ENCODE data around the gene LPAR6. TPM values are rescaled to one million over a fixed set of nuclear protein-coding genes. Genes with fewer than 3 reads are reported as not detected.

Gene LPAR6
- total RNA-seq, 3 donors from 2014 or later: 23.7 to 44.2 (median 40.5) TPM

DNA sequence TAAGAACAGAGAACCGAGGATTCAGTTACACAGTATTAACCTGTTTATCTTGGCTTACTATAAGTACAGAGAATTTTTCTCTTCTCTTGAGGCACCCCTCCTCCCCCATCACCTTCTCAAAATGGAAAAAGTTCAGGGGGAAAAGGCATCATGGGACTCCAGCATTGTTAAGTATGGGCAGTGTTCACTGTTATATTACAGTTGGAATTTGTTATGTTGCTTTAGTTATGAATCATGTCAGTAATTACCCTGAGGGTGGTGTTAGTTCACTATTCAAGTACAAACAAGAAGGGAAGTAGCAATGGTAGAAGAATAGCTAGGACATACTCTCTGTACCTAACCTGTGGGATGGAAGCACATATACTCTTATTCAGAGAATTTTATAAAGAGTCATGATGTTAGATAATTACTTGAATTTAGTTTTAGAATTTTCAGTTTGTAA, 12.0 kb downstream of the LPAR6 start:
- TF ChIP-seq POLR2AphosphoS5 (IDR thresholded peaks at IDR 0.05): no peak
- no peak for TF ChIP-seq CTCF (IDR thresholded peaks at IDR 0.05)
- no peak for TF ChIP-seq POLR2A (IDR thresholded peaks at IDR 0.05)
- Histone ChIP-seq H3K4me1 (peaks cover 0 to 14% of the 10 kb centered on the region in 2 donors), H3K36me3 (no peaks in the 10 kb centered on the region), H3K27me3 (no peaks in the 10 kb centered on the region), H3K27ac (peak overlapping the region; percentile 81 to 82), H3K4me3 (peak overlapping the region in 1 of 3 donors; percentile 33), H3K9me3 (no peaks in the 10 kb centered on the region)
- DNase-seq (ENCODE audit: low spot score in 2 of 2): no peak
- intact Hi-C loops (cut with DNase I; ENCODE audit: low total_unique reads): no loop called here

GRCh38 chr13:48400090-48400694, 12.7 kb downstream of the LPAR6 start:
- DNase-seq (ENCODE audit: low spot score in 2 of 2): no peak
- TF ChIP-seq POLR2AphosphoS5 (IDR thresholded peaks at IDR 0.05): no peak
- no peak for TF ChIP-seq POLR2A (IDR thresholded peaks at IDR 0.05)
- TF ChIP-seq CTCF (IDR thresholded peaks at IDR 0.05): no peak
- H3K9me3 ChIP-seq: no peaks in the 10 kb centered on the region
- no peak overlapping the region for H3K4me3 ChIP-seq
- no peaks in the 10 kb centered on the region for H3K27me3 ChIP-seq
- H3K27ac ChIP-seq: peak overlapping the region; percentile 81 to 82
- intact Hi-C loops (cut with DNase I; ENCODE audit: low total_unique reads): no loop called here
- peaks cover 0 to 14% of the 10 kb centered on the region in 2 donors for H3K4me1 ChIP-seq
- H3K36me3 ChIP-seq: no peaks in the 10 kb centered on the region

DNA sequence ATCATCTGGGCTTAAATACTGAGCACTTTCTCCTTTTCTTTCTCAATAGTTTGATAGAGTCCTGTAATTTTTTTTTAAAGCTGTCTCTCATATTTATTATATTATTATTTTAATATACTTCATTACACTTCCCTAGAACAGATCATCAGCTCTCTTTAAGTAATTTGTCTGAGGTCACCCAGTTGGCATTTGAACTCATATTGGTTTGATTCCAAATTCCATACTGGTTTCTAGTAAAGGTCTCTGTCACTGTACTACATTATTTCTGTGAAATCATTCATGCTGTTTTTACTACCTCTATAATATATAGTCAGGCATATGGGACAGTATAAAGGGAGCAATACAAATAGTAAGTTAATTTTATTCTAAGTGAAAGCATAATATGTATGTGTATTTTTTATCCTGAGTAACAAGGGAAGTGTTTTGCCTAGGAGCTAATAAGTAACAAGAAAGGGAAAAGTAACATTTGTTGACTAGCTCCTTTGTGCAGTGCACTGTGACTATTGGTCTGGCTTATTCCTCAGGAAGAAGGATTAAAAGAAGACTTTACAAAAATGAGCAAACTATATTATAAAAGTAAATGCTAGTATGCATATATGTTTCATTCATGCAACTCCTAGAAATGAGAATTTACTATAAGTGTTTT, 14.3 kb downstream of the LPAR6 start:
- TF ChIP-seq POLR2A (IDR thresholded peaks at IDR 0.05) (no peak), CTCF (IDR thresholded peaks at IDR 0.05) (no peak), POLR2AphosphoS5 (IDR thresholded peaks at IDR 0.05) (no peak)
- Histone ChIP-seq H3K9me3 (no peaks in the 10 kb centered on the region), H3K36me3 (no peaks in the 10 kb centered on the region), H3K4me3 (no peak overlapping the region), H3K27ac (peak overlapping the region; percentile 8 to 46), H3K27me3 (no peaks in the 10 kb centered on the region), H3K4me1 (peaks cover 0 to 14% of the 10 kb centered on the region in 2 donors)
- DNase-seq (ENCODE audit: low spot score in 2 of 2): no peak
- intact Hi-C loops (cut with DNase I; ENCODE audit: low total_unique reads): no loop called here

DNA sequence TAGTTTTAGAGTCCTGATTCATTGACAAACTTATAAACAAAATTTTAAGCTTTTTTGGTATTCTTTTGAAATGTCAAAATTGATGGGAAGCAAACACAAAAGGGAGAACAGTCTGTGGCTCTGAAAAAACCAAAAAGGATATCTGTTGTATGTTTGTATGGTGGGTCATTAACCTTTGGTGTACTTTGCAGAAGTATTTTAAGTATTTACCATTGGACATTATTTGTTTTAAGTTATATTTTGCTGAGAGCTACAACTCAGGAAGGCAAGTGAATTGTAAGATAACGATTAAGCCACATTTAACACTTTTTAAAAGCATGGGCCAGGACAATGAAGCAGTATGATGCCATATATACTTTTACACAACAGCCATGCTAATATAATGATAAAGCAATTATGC, 15.2 kb downstream of the LPAR6 start:
- Histone ChIP-seq H3K9me3 (no peaks in the 10 kb centered on the region), H3K4me3 (no peak overlapping the region), H3K27me3 (no peaks in the 10 kb centered on the region), H3K36me3 (no peaks in the 10 kb centered on the region), H3K27ac (peak overlapping the region in 1 of 2 donors; percentile 43), H3K4me1 (peaks cover 0 to 14% of the 10 kb centered on the region in 2 donors)
- DNase-seq (ENCODE audit: low spot score in 2 of 2): no peak
- TF ChIP-seq POLR2AphosphoS5 (IDR thresholded peaks at IDR 0.05) (no peak), CTCF (IDR thresholded peaks at IDR 0.05) (no peak), POLR2A (IDR thresholded peaks at IDR 0.05) (no peak)
- intact Hi-C loops (cut with DNase I; ENCODE audit: low total_unique reads): no loop called here

GRCh38 chr13:48393698-48394085, 19.2 kb downstream of the LPAR6 start:
- intact Hi-C loops (cut with DNase I; ENCODE audit: low total_unique reads): no loop called here
- Histone ChIP-seq H3K36me3 (no peaks in the 10 kb centered on the region), H3K27me3 (no peaks in the 10 kb centered on the region), H3K27ac (no peak overlapping the region), H3K9me3 (peaks cover 11% of the 10 kb centered on the region in 2 donors), H3K4me3 (no peak overlapping the region), H3K4me1 (no peaks in the 10 kb centered on the region)
- DNase-seq (ENCODE audit: low spot score in 2 of 2): no peak
- no peak for TF ChIP-seq CTCF (IDR thresholded peaks at IDR 0.05)
- no peak for TF ChIP-seq POLR2A (IDR thresholded peaks at IDR 0.05)
- TF ChIP-seq POLR2AphosphoS5 (IDR thresholded peaks at IDR 0.05): no peak
